Ovary (tissue), 10 donors: ENCODE measurements around the gene RPL18A. TPM values are rescaled to one million over a fixed set of nuclear protein-coding genes. Genes with fewer than 3 reads are reported as not detected.

Experiments
- DNase-seq, 5 donors: peaks; one replicate each; pipeline ENCODE4 v3.0.0-alpha.2; 2019 to 2020
- H3K27ac ChIP-seq, 2 donors: fragments of 200-600 bp; one replicate each; pipeline versions ENCODE4 v1.5.1 to v1.8.0; 2019 to 2022
- H3K27me3 ChIP-seq: fragments of 200-600 bp; one replicate; pipeline ENCODE4 v1.8.0; 2022
- H3K36me3 ChIP-seq: fragments of 200-600 bp; sonication (generic); one replicate; pipeline ENCODE4 v1.5.1; 2019
- H3K4me1 ChIP-seq: one replicate; pipeline ENCODE4 v1.8.1; 2013; ENCODE audit warnings: mild to moderate bottlenecking, moderate library complexity; ENCODE audit not compliant: insufficient read depth
- H3K4me3 ChIP-seq: fragments of 200-600 bp; sonication (generic); one replicate; pipeline ENCODE4 v1.5.1; 2017
- H3K9me3 ChIP-seq, 2 donors: fragments of 200-600 bp in 1 of 2; sonication (generic) in 1 of 2; one replicate each; pipeline versions ENCODE4 v1.5.1 to v1.8.1; 2013 to 2019; ENCODE audit warnings: mild to moderate bottlenecking in 1 of 2, moderate library complexity in 1 of 2
- EP300 ChIP-seq: sonication (generic); formaldehyde crosslinking; IDR thresholded peaks from one replicate; pipeline ENCODE4 v1.6.1; 2017; ENCODE audit warnings: antibody characterized with exemption
- POLR2A ChIP-seq: fragments of 450-650 bp; IDR thresholded peaks from one replicate; pipeline ENCODE4 v1.6.1; 2017; ENCODE audit warnings: antibody characterized with exemption, mild to moderate bottlenecking, moderate library complexity
- whole genome bisulfite sequencing, 3 donors: extraction: QIAGEN DNeasy Blood & Tissue Kit in 1 of 3; methylation state at CpG; one replicate each; pipeline versions ENCODE4 v1.1.5 to v1.1.7; 2013 to 2017; 5-methylcytosine and 5-hydroxymethylcytosine counted together
- intact Hi-C, 4 donors: fragments of 100-400 bp; cut with DNase I; formaldehyde crosslinking; loops; one replicate each; pipeline versions ENCODE4 v1.11.0 to v1.15.1; 2022 to 2023
- long read RNA-seq, 3 donors: library from polyadenylated mRNA in 2 of 3; unstranded in 2 of 3; transcript quantifications; one replicate each; pipeline ENCODE4 v2.0.0 and lab custom pipeline, GENCODE V29; 2021 to 2026
- polyA plus RNA-seq, 2 donors: library from polyadenylated mRNA; stranded (reverse); fragments of 200-250 nt in 1 of 2; fragments of 350-450 nt in 1 of 2; fragmentation: Illumina TruSeq in 1 of 2; extraction: RNeasy Lipid Tissue Mini Kit (QIAGEN cat#74804) in 1 of 2; gene quantifications; one replicate each; pipeline ENCODE4 v1.2.3, GENCODE V29; 2013 to 2014
- total RNA-seq, 7 donors: library from RNA; depleted of rRNA in 2 of 7; stranded (reverse); fragments of >200 nt in 2 of 7; fragmentation: NEBNext Ultra II Directional in 3 of 7; extraction: Animal tissue kit (Norgen Biotek cat#: 25700) in 3 of 7; gene quantifications; one replicate each; pipeline versions ENCODE4 v1.1.0 to v1.2.4, GENCODE V29; 2016 to 2023
- TF ChIP-seq, protein P1 (sequence below), 3 donors: fragments of 450-650 bp in 2 of 3; fragments of 200-600 bp in 1 of 3; IDR thresholded peaks; one replicate each; pipeline versions ENCODE4 v1.5.1 to v1.8.0; 2016 to 2022; ENCODE audit warnings: antibody characterized with exemption in 3 of 3, mild to moderate bottlenecking in 1 of 3
- donor health status: DM: no; HTN: no; CAD: no; lungs with moderate emphysema.
- donor health status: DM: no; HTN: no; CAD: no.
- donor health status: Bipolar disorder and iron deficiency.
- donor health status: DM: yes; HTN: yes; CAD: no.
- donor health status: DM: no; HTN: no; CAD: no.
- donor health status: DM: yes; HTN: yes; CAD: no.

Gene RPL18A
- total RNA-seq (1,000 to 10,000 TPM; 2,762 to 5,071 (median 3,195) TPM), polyA plus RNA-seq (1,000 to 10,000 TPM in 1 of 2 donors, 100 to 1,000 TPM in 1; 636 to 4,721 TPM)
- long read RNA-seq, donor 1, transcript RPL18A-203 (4 exons, 1,084 nt): minor isoform, 19 of 728 reads
- long read RNA-seq, donor 1, transcript RPL18A-201 (5 exons, 665 nt): major isoform, 692 of 728 reads
- long read RNA-seq, donor 1, partial matches to known transcripts: 13 of 728 reads
- long read RNA-seq, donor 1, other reads (novel, unspliced or antisense): 4 of 728 reads
- long read RNA-seq, donor 2, transcript RPL18A-207 (2 exons, 907 nt): minor isoform, 11 of 134 reads
- long read RNA-seq, donor 2, transcript RPL18A-203 (4 exons, 1,084 nt): minor isoform, 10 of 134 reads
- long read RNA-seq, donor 2, transcript RPL18A-201 (5 exons, 665 nt): major isoform, 91 of 134 reads
- long read RNA-seq, donor 2, partial matches to known transcripts: 20 of 134 reads
- long read RNA-seq, donor 2, other reads (novel, unspliced or antisense): 0 of 134 reads
- long read RNA-seq, donor 3, transcript RPL18A-203 (4 exons, 1,084 nt): minor isoform, 23 of 1,605 reads
- long read RNA-seq, donor 3, transcript RPL18A-201 (5 exons, 665 nt): major isoform, 1,543 of 1,605 reads
- long read RNA-seq, donor 3, partial matches to known transcripts: 28 of 1,605 reads
- long read RNA-seq, donor 3, other reads (novel, unspliced or antisense): 11 of 1,605 reads

- H3K36me3 ChIP-seq: no peaks in the 10 kb centered on the region
- H3K27me3 ChIP-seq: no peaks in the 10 kb centered on the region
- H3K27ac ChIP-seq: peak within 1 kb of the TSS; percentile 79 to 86
- H3K9me3 ChIP-seq: no peaks in the 10 kb centered on the region
- H3K4me1 ChIP-seq: peaks cover 5% of the 10 kb centered on the region
- TF ChIP-seq POLR2A (peak; percentile 91), EP300 (no peak)
- TF ChIP-seq, protein P1, sequence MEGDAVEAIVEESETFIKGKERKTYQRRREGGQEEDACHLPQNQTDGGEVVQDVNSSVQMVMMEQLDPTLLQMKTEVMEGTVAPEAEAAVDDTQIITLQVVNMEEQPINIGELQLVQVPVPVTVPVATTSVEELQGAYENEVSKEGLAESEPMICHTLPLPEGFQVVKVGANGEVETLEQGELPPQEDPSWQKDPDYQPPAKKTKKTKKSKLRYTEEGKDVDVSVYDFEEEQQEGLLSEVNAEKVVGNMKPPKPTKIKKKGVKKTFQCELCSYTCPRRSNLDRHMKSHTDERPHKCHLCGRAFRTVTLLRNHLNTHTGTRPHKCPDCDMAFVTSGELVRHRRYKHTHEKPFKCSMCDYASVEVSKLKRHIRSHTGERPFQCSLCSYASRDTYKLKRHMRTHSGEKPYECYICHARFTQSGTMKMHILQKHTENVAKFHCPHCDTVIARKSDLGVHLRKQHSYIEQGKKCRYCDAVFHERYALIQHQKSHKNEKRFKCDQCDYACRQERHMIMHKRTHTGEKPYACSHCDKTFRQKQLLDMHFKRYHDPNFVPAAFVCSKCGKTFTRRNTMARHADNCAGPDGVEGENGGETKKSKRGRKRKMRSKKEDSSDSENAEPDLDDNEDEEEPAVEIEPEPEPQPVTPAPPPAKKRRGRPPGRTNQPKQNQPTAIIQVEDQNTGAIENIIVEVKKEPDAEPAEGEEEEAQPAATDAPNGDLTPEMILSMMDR (IDR thresholded peaks at IDR 0.05): peak; percentile 63 to 88 (median 78)
- peak within 1 kb of the TSS; percentile 92 for H3K4me3 ChIP-seq
- DNase-seq: peak; percentile 98 to 99 (median 98)
- WGBS, 3 donors: 0 to 1% (median 1%) methylated on average over 62 to 80 of the region's 80 CpGs
- intact Hi-C loops: loop anchor here in 3 of 4 donors (10.0 kb wide), 4 partner anchors 65 to 255 kb away; partner anchors contain the start of gene B3GNT3 (in 1 of the 3)
These were observed at the start of gene RPL18A for GRCh38 chr19:17859533-17860330. RPL18A (plus strand) TSS chr19:17859910; CDS start chr19:17859957, 47 bp downstream.

DNA sequence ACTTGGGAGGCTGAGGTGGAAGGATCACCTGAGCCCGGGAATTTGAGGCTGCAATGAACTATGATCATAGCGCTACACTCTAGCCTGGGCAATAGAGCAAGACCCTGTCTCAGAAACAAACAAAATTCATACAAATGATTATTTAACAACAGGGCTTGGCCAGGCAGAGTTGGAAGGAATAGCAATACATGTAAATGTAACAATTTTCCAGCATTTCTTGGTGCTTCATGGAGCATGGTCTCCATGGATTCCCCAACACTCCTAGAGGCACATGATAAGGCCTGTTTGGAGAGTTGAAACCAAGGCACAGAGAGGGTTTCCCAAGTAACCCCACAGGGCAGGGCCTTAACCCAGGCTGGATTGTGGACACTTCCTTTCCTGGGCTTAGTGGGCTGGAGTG lies 48.6 kb upstream of the RPL18A start:
- Histone ChIP-seq H3K27ac (no peak overlapping the region), H3K4me3 (no peak overlapping the region), H3K36me3 (no peaks in the 10 kb centered on the region), H3K9me3 (no peaks in the 10 kb centered on the region), H3K27me3 (no peaks in the 10 kb centered on the region), H3K4me1 (no peaks in the 10 kb centered on the region)
- intact Hi-C loops: no loop called here
- TF ChIP-seq EP300: no peak
- TF ChIP-seq POLR2A: no peak
- TF ChIP-seq, protein P1 (IDR thresholded peaks at IDR 0.05): no peak
- no peak for DNase-seq
- 91 to 98% (median 96%) methylated on average over 2 of the region's 2 CpGs for WGBS, 3 donors

DNA sequence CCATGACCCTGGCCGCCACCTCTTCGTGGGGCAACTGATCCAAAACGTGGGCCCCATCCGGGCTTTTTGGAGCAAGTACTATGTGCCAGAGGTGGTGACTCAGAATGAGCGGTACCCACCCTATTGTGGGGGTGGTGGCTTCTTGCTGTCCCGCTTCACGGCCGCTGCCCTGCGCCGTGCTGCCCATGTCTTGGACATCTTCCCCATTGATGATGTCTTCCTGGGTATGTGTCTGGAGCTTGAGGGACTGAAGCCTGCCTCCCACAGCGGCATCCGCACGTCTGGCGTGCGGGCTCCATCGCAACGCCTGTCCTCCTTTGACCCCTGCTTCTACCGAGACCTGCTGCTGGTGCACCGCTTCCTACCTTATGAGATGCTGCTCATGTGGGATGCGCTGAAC lies 48.0 kb upstream of the RPL18A start:
- DNase-seq: no peak
- Histone ChIP-seq H3K27me3 (no peaks in the 10 kb centered on the region), H3K4me1 (no peaks in the 10 kb centered on the region), H3K4me3 (no peak overlapping the region), H3K36me3 (no peaks in the 10 kb centered on the region), H3K9me3 (no peaks in the 10 kb centered on the region), H3K27ac (no peak overlapping the region)
- TF ChIP-seq EP300: no peak
- TF ChIP-seq, protein P1 (IDR thresholded peaks at IDR 0.05): no peak
- no peak for TF ChIP-seq POLR2A
- 86 to 88% (median 86%) methylated on average over 20 of the region's 20 CpGs for WGBS, 3 donors
- intact Hi-C loops: no loop called here

DNA sequence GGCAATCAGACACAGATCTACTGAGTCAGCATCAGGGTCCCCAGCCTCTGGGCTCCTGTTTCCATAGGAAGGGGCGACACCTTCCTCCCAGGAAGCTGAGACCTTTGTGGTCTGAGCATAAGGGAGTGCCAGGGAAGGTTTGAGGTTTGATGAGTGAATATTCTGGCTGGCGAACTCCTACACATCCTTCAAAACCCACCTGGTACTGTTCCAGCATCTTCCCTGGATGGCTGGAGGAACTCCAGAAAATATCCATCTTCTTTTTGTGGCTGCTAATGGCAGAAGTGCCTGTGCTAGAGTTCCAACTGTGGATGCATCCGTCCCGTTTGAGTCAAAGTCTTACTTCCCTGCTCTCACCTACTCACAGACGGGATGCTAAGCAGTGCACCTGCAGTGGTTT lies 47.6 kb upstream of the RPL18A start:
- no peaks in the 10 kb centered on the region for H3K27me3 ChIP-seq

More for the DNA sequence above, 47.6 kb upstream of the RPL18A start:
- intact Hi-C loops: no loop called here
- TF ChIP-seq POLR2A (no peak), EP300 (no peak)
- TF ChIP-seq, protein P1 (IDR thresholded peaks at IDR 0.05): no peak
- H3K4me1 ChIP-seq: no peaks in the 10 kb centered on the region
- no peaks in the 10 kb centered on the region for H3K9me3 ChIP-seq
- WGBS, 3 donors: 54 to 71% (median 58%) methylated on average over 5 of the region's 5 CpGs
- no peak overlapping the region for H3K4me3 ChIP-seq
- no peaks in the 10 kb centered on the region for H3K36me3 ChIP-seq
- H3K27ac ChIP-seq: no peak overlapping the region
- DNase-seq: no peak
